OCI-LY7 (cell line): ENCODE measurements around the gene STRADB.

Experiments used
- EZH2phosphoT487 ChIP-seq: fragments of 200-600 bp; sonication (generic); IDR thresholded peaks from 2 replicates; pipeline ENCODE4 v1.6.1; 2018; ENCODE audit warnings: low read depth, borderline replicate concordance, mild to moderate bottlenecking, mixed run types, antibody characterized with exemption, low read length, moderate library complexity, mixed read lengths
- TF ChIP-seq, protein P1 (sequence below): fragments of 200-600 bp; sonication (generic); conservative IDR thresholded peaks from 2 replicates; pipeline ENCODE4 v1.5.1; 2014; ENCODE audit warnings: mild to moderate bottlenecking, antibody characterized with exemption, low read length, moderate library complexity, mixed read lengths

DNA sequence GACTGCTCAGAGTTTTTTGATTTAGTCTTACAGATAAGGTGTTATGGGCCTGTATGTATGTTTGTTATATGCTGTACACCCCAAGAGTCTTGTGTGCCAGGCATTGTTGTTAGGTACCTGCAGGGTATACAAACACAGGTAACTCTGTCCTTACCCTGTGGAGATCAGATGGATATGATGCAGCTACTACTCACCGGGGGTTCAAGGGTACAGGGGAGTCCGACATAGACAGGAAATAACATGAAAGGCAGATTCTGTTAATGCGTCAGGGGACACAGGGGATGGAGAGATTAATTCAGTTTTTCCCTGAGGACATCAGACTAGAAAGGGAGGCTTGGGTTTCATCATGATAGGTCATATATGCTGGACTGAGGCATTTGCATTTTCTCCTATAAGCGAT lies 31.6 kb upstream of the STRADB start:
- TF ChIP-seq, protein P1, sequence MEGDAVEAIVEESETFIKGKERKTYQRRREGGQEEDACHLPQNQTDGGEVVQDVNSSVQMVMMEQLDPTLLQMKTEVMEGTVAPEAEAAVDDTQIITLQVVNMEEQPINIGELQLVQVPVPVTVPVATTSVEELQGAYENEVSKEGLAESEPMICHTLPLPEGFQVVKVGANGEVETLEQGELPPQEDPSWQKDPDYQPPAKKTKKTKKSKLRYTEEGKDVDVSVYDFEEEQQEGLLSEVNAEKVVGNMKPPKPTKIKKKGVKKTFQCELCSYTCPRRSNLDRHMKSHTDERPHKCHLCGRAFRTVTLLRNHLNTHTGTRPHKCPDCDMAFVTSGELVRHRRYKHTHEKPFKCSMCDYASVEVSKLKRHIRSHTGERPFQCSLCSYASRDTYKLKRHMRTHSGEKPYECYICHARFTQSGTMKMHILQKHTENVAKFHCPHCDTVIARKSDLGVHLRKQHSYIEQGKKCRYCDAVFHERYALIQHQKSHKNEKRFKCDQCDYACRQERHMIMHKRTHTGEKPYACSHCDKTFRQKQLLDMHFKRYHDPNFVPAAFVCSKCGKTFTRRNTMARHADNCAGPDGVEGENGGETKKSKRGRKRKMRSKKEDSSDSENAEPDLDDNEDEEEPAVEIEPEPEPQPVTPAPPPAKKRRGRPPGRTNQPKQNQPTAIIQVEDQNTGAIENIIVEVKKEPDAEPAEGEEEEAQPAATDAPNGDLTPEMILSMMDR: no peak
- TF ChIP-seq EZH2phosphoT487: no peak
